ENCODE data around the gene AIG1. TPM values are rescaled to one million over a fixed set of nuclear protein-coding genes. Genes with fewer than 3 reads are reported as not detected.

Gene AIG1
- polyA plus RNA-seq, 1 donor from 2014 or later = 23.2 TPM

DNA sequence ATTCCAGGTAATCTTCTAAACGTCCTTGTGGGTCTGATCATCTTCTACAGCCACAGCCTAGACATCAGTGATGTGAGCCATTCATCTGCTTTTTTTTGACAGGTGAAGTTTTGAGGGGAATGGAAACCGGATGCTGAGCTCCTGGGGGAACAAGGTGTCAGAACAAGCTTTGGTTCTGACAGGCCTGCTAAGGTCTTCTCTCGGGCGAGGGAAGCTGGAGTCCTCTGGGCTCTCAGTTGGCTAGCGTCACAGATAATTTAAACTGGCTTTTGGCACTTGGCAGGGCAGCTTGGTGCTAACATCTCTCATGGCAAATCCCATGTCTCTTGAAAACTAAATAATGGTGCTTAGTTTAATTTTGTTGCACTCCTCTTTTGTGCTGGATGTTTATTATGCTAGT is 8.4 kb upstream of the AIG1 start:
- Histone ChIP-seq H3K9me3 (ENCODE audit: low read length) (no peaks in the 10 kb centered on the region), H3K27ac (ENCODE audit: low read length) (no peak overlapping the region), H3K4me3 (ENCODE audit: low read length) (no peak overlapping the region), H2AFZ (ENCODE audit: low read depth, low read length) (no peak overlapping the region), H3K27me3 (ENCODE audit: insufficient read depth, low read depth, low read length) (no peaks in the 10 kb centered on the region), H3F3A (ENCODE audit: insufficient read depth, low read length, poor library complexity, severe bottlenecking) (no peaks in the 10 kb centered on the region), H3K9ac (ENCODE audit: low read length) (no peak overlapping the region), H3K4me2 (ENCODE audit: low read length) (no peak overlapping the region), H3K36me3 (ENCODE audit: insufficient read depth, low read length) (no peaks in the 10 kb centered on the region), H3K79me2 (replicated peaks; ENCODE audit: insufficient read depth, low read length) (no peaks in the 10 kb centered on the region), H3K9me2 (ENCODE audit: insufficient read depth, low read length) (no peaks in the 10 kb centered on the region), H4K20me1 (ENCODE audit: insufficient read depth) (no peaks in the 10 kb centered on the region)
- TF ChIP-seq, protein P1, sequence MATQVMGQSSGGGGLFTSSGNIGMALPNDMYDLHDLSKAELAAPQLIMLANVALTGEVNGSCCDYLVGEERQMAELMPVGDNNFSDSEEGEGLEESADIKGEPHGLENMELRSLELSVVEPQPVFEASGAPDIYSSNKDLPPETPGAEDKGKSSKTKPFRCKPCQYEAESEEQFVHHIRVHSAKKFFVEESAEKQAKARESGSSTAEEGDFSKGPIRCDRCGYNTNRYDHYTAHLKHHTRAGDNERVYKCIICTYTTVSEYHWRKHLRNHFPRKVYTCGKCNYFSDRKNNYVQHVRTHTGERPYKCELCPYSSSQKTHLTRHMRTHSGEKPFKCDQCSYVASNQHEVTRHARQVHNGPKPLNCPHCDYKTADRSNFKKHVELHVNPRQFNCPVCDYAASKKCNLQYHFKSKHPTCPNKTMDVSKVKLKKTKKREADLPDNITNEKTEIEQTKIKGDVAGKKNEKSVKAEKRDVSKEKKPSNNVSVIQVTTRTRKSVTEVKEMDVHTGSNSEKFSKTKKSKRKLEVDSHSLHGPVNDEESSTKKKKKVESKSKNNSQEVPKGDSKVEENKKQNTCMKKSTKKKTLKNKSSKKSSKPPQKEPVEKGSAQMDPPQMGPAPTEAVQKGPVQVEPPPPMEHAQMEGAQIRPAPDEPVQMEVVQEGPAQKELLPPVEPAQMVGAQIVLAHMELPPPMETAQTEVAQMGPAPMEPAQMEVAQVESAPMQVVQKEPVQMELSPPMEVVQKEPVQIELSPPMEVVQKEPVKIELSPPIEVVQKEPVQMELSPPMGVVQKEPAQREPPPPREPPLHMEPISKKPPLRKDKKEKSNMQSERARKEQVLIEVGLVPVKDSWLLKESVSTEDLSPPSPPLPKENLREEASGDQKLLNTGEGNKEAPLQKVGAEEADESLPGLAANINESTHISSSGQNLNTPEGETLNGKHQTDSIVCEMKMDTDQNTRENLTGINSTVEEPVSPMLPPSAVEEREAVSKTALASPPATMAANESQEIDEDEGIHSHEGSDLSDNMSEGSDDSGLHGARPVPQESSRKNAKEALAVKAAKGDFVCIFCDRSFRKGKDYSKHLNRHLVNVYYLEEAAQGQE (IDR thresholded peaks at IDR 0.05; ENCODE audit: borderline replicate concordance) = no peak
- TF ChIP-seq RAD21 (conservative IDR thresholded peaks at IDR 0.05) (no peak), EP300 (conservative IDR thresholded peaks at IDR 0.05; ENCODE audit: poor library complexity, severe bottlenecking) (no peak), EZH2 (IDR thresholded peaks at IDR 0.05; ENCODE audit: borderline replicate concordance, insufficient read depth, low read length, poor library complexity, severe bottlenecking) (no peak), TAF1 (IDR thresholded peaks at IDR 0.05; ENCODE audit: low read depth) (no peak), SMC3 (conservative IDR thresholded peaks at IDR 0.05; ENCODE audit: poor library complexity) (no peak), POLR2AphosphoS5 (IDR thresholded peaks at IDR 0.05) (no peak), MXI1 (conservative IDR thresholded peaks at IDR 0.05; ENCODE audit: poor library complexity, severe bottlenecking) (no peak)
- TF ChIP-seq, protein P2, sequence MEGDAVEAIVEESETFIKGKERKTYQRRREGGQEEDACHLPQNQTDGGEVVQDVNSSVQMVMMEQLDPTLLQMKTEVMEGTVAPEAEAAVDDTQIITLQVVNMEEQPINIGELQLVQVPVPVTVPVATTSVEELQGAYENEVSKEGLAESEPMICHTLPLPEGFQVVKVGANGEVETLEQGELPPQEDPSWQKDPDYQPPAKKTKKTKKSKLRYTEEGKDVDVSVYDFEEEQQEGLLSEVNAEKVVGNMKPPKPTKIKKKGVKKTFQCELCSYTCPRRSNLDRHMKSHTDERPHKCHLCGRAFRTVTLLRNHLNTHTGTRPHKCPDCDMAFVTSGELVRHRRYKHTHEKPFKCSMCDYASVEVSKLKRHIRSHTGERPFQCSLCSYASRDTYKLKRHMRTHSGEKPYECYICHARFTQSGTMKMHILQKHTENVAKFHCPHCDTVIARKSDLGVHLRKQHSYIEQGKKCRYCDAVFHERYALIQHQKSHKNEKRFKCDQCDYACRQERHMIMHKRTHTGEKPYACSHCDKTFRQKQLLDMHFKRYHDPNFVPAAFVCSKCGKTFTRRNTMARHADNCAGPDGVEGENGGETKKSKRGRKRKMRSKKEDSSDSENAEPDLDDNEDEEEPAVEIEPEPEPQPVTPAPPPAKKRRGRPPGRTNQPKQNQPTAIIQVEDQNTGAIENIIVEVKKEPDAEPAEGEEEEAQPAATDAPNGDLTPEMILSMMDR (IDR thresholded peaks at IDR 0.05; ENCODE audit: poor library complexity, severe bottlenecking) = no peak

DNA sequence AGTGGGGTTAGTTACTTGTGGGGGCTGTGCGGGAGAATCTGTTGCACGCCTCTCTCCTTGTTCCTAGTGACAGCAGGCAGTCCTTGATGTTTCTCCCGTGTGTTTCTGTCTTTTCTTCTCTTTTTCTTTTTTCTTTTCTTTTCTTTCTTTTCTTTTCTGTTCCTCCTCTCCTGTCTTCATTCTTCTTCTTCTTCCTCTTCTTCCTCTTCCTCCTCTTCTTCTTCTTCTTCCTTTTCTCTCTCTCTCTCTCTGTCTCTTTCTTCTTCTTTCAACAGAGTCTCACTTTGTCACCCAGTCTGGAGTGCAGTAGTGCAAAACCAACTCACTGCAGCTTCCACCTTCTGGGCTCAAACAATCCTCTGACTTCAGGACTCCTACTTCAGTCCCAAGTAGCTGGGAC is 6.8 kb upstream of the AIG1 start:
- Histone ChIP-seq H3K9me2 (ENCODE audit: insufficient read depth, low read length) (no peaks in the 10 kb centered on the region), H3K4me2 (ENCODE audit: low read length) (no peak overlapping the region), H3K4me3 (ENCODE audit: low read length) (no peak overlapping the region), H3K9me3 (ENCODE audit: low read length) (no peaks in the 10 kb centered on the region), H3K79me2 (replicated peaks; ENCODE audit: insufficient read depth, low read length) (no peaks in the 10 kb centered on the region), H3K27me3 (ENCODE audit: insufficient read depth, low read depth, low read length) (no peaks in the 10 kb centered on the region), H3K36me3 (ENCODE audit: insufficient read depth, low read length) (no peaks in the 10 kb centered on the region), H2AFZ (ENCODE audit: low read depth, low read length) (no peak overlapping the region), H3F3A (ENCODE audit: insufficient read depth, low read length, poor library complexity, severe bottlenecking) (no peaks in the 10 kb centered on the region), H4K20me1 (ENCODE audit: insufficient read depth) (no peaks in the 10 kb centered on the region), H3K27ac (ENCODE audit: low read length) (no peak overlapping the region), H3K9ac (ENCODE audit: low read length) (no peak overlapping the region)
- TF ChIP-seq SMC3 (conservative IDR thresholded peaks at IDR 0.05; ENCODE audit: poor library complexity) (no peak), POLR2AphosphoS5 (IDR thresholded peaks at IDR 0.05) (no peak)
- TF ChIP-seq, protein P1 (IDR thresholded peaks at IDR 0.05; ENCODE audit: borderline replicate concordance) = no peak
